H9 (cell line): ENCODE data around the gene KCTD21. TPM values are rescaled to one million over a fixed set of nuclear protein-coding genes. Genes with fewer than 3 reads are reported as not detected.

Source experiments
- DNase-seq: peaks from one replicate; pipeline ENCODE4 v3.0.0-alpha.2; 2017
- H2AFZ ChIP-seq: one replicate; pipeline ENCODE4 v1.6.1; 2013; ENCODE audit warnings: mild to moderate bottlenecking, low read length, control low read depth, moderate library complexity
- H2AK5ac ChIP-seq: 2 replicates; pipeline ENCODE4 v1.6.1; 2013; ENCODE audit warnings: low read length, control low read depth, mixed read lengths; ENCODE audit not compliant: insufficient read length
- H2BK120ac ChIP-seq: one replicate; pipeline ENCODE4 v1.6.1; 2013; ENCODE audit warnings: low read depth, mild to moderate bottlenecking, low read length, control low read depth, inconsistent platforms; ENCODE audit not compliant: poor library complexity, severe bottlenecking
- H2BK12ac ChIP-seq: 2 replicates; pipeline ENCODE4 v1.6.1; 2013; ENCODE audit warnings: low read length, control low read depth, mixed read lengths, low read depth; ENCODE audit not compliant: insufficient read length
- H2BK15ac ChIP-seq: 2 replicates; pipeline ENCODE4 v1.6.1; 2013; ENCODE audit warnings: low read depth, low read length, control low read depth
- H2BK20ac ChIP-seq: one replicate; pipeline ENCODE4 v1.6.1; 2013; ENCODE audit warnings: low read depth, mild to moderate bottlenecking, low read length, control low read depth, inconsistent platforms; ENCODE audit not compliant: poor library complexity, severe bottlenecking
- H2BK5ac ChIP-seq: 2 replicates; pipeline ENCODE4 v1.6.1; 2013; ENCODE audit warnings: low read length, control low read depth, mixed read lengths; ENCODE audit not compliant: insufficient read length
- H3K14ac ChIP-seq: 2 replicates; pipeline ENCODE4 v1.6.1; 2013; ENCODE audit warnings: low read length, control low read depth; ENCODE audit not compliant: insufficient read depth
- H3K18ac ChIP-seq: 2 replicates; pipeline ENCODE4 v1.6.1; 2013; ENCODE audit warnings: low read depth, mild to moderate bottlenecking, mixed read lengths, low read length, control low read depth; ENCODE audit not compliant: insufficient read length
- H3K23ac ChIP-seq: 2 replicates; pipeline ENCODE4 v1.6.1; 2013; ENCODE audit warnings: low read length, control low read depth, mixed read lengths, low read depth; ENCODE audit not compliant: insufficient read length
- H3K23me2 ChIP-seq: 2 replicates; pipeline ENCODE4 v1.6.1; 2013; ENCODE audit warnings: low read depth, mild to moderate bottlenecking, mixed read lengths, low read length, control low read depth; ENCODE audit not compliant: insufficient read length, poor library complexity, severe bottlenecking
- H3K27ac ChIP-seq: 2 replicates; pipeline ENCODE4 v1.5.1; 2013; ENCODE audit warnings: low read length, control low read depth, mixed read lengths, low read depth; ENCODE audit not compliant: insufficient read length
- H3K27me3 ChIP-seq: 2 replicates; pipeline ENCODE4 v1.6.1; 2013; ENCODE audit warnings: low read length, control low read depth, inconsistent platforms; ENCODE audit not compliant: insufficient read depth
- H3K4ac ChIP-seq: 2 replicates; pipeline ENCODE4 v1.6.1; 2013; ENCODE audit warnings: low read depth, mild to moderate bottlenecking, control low read depth, inconsistent platforms, low read length, moderate library complexity
- H3K4me1 ChIP-seq: 2 replicates; pipeline ENCODE4 v1.6.1; 2013; ENCODE audit warnings: low read length, control low read depth, inconsistent platforms; ENCODE audit not compliant: insufficient read depth
- H3K4me2 ChIP-seq: 2 replicates; pipeline ENCODE4 v1.6.1; 2013; ENCODE audit warnings: low read length, control low read depth, mixed read lengths; ENCODE audit not compliant: insufficient read length, insufficient read depth
- H3K56ac ChIP-seq: 2 replicates; pipeline ENCODE4 v1.6.1; 2013; ENCODE audit warnings: low read depth, mild to moderate bottlenecking, mixed read lengths, low read length, control low read depth; ENCODE audit not compliant: insufficient read length
- H3K79me1 ChIP-seq: 2 replicates; pipeline ENCODE4 v1.6.1; 2013; ENCODE audit warnings: low read depth, mild to moderate bottlenecking, moderate library complexity, low read length, control low read depth, inconsistent platforms; ENCODE audit not compliant: insufficient read depth, poor library complexity, severe bottlenecking
- H3K79me2 ChIP-seq: 2 replicates; pipeline ENCODE4 v1.6.1; 2013; ENCODE audit warnings: low read length, control low read depth, inconsistent platforms; ENCODE audit not compliant: insufficient read depth
- H3K9ac ChIP-seq: 2 replicates; pipeline ENCODE4 v1.6.1; 2013; ENCODE audit warnings: low read length, control low read depth, mixed read lengths; ENCODE audit not compliant: insufficient read length; ENCODE audit errors: extremely low read depth
- H3K9me3 ChIP-seq: one replicate; pipeline ENCODE4 v1.6.1; 2013; ENCODE audit warnings: low read depth, low read length, inconsistent platforms; ENCODE audit not compliant: control insufficient read depth
- H3T11ph ChIP-seq: one replicate; pipeline ENCODE4 v1.6.1; 2013; ENCODE audit warnings: mild to moderate bottlenecking, low read length, control low read depth, inconsistent platforms
- H4K20me1 ChIP-seq: one replicate; pipeline ENCODE4 v1.6.1; 2013; ENCODE audit not compliant: control insufficient read depth, insufficient read length, insufficient read depth
- H4K5ac ChIP-seq: 2 replicates; pipeline ENCODE4 v1.6.1; 2013; ENCODE audit warnings: low read depth, mild to moderate bottlenecking, mixed read lengths, low read length, control low read depth; ENCODE audit not compliant: insufficient read length
- H4K8ac ChIP-seq: replicated peaks from 2 replicates; pipeline ENCODE4 v1.6.1; 2013; ENCODE audit warnings: low read length, control low read depth, mixed read lengths, low read depth; ENCODE audit not compliant: insufficient read length
- H4K91ac ChIP-seq: 2 replicates; pipeline ENCODE4 v1.6.1; 2013; ENCODE audit warnings: low read depth, mild to moderate bottlenecking, moderate library complexity, mixed read lengths, low read length, control low read depth; ENCODE audit not compliant: insufficient read length
- H3K27ac Mint-ChIP-seq, 3 experiments: 2 replicates in 2 of 3; 3 replicates in 1 of 3; pipeline ENCODE4 v1.8.0; 2020 to 2021; ENCODE audit warnings: mixed read lengths in 3 of 3, mild to moderate bottlenecking in 1 of 3, moderate library complexity in 1 of 3
- H3K27me3 Mint-ChIP-seq: 2 replicates; pipeline ENCODE4 v1.8.0; 2021; ENCODE audit warnings: low read depth, mild to moderate bottlenecking, moderate library complexity, mixed read lengths
- H3K36me3 Mint-ChIP-seq, 3 experiments: 2 replicates in 2 of 3; 3 replicates in 1 of 3; pipeline ENCODE4 v1.8.0; 2020 to 2021; ENCODE audit warnings: low read depth in 3 of 3, mixed read lengths in 3 of 3; ENCODE audit not compliant: insufficient read depth in 1 of 3
- H3K4me1 Mint-ChIP-seq, 2 experiments: 2 replicates each; pipeline ENCODE4 v1.8.0; 2020; ENCODE audit warnings: mixed read lengths in 2 of 2
- H3K4me3 Mint-ChIP-seq, 2 experiments: 2 replicates in 1 of 2; 3 replicates in 1 of 2; pipeline ENCODE4 v1.8.0; 2020 to 2021; ENCODE audit warnings: mild to moderate bottlenecking in 2 of 2, mixed read lengths in 2 of 2, moderate library complexity in 1 of 2
- H3K9me3 Mint-ChIP-seq, 2 experiments: 2 replicates in 1 of 2; 3 replicates in 1 of 2; pipeline ENCODE4 v1.8.0; 2020; ENCODE audit warnings: mild to moderate bottlenecking in 2 of 2, mixed read lengths in 2 of 2, moderate library complexity in 1 of 2
- CTCF ChIP-seq: fragments of 200-600 bp; sonication (generic); conservative IDR thresholded peaks from 3 replicates; pipeline ENCODE4 v1.8.0; 2021; ENCODE audit warnings: antibody characterized with exemption, mild to moderate bottlenecking
- WGBS: extraction: QIAGEN DNeasy Blood & Tissue Kit; methylation state at CpG from one replicate; pipeline ENCODE4 v1.1.7; 2013; ENCODE audit warnings: missing lambda C conversion rate, low lambda C conversion rate, mixed read lengths; ENCODE audit not compliant: insufficient read length; ENCODE audit errors: extremely low coverage; 5-methylcytosine and 5-hydroxymethylcytosine counted together
- total RNA-seq: library from RNA; stranded (reverse); gene quantifications from 2 replicates; pipeline ENCODE4 v1.2.1, GENCODE V29; 2021

KCTD21 gene
- total RNA-seq, 1 experiment from 2014 or later, result 4.0 TPM

- no peak overlapping the region for H3K9ac ChIP-seq
- no peak for DNase-seq
- H3K56ac ChIP-seq, result no peak overlapping the region
- H3K23ac ChIP-seq, result no peak overlapping the region
- Mint-ChIP-seq H3K4me3 (no peak overlapping the region), H3K27me3 (peaks cover 4% of the 10 kb centered on the region), H3K36me3 (no peaks in the 10 kb centered on the region), H3K9me3 (no peaks in the 10 kb centered on the region; a peak in 1 of 5 replicates), H3K27ac (peak overlapping the region in 1 of 3 experiments; percentile 80; a peak in 1 of 7 replicates), H3K4me1 (no peaks in the 10 kb centered on the region)
- no peaks in the 10 kb centered on the region for H3K9me3 ChIP-seq
- no peaks in the 10 kb centered on the region for H3K27me3 ChIP-seq
- no peaks in the 10 kb centered on the region for H3K23me2 ChIP-seq
- no peak overlapping the region for H2BK20ac ChIP-seq
- no peak overlapping the region for H4K8ac ChIP-seq
- WGBS, result no CpG with 5 or more reads among the region's 6 CpGs
- H3K4me2 ChIP-seq, result no peak overlapping the region
- H3K79me2 ChIP-seq, result no peaks in the 10 kb centered on the region
- no peak for TF ChIP-seq CTCF
- no peak overlapping the region for H3K27ac ChIP-seq
- H3K14ac ChIP-seq, result no peak overlapping the region
- H2AK5ac ChIP-seq, result no peak overlapping the region
- no peak overlapping the region for H3K18ac ChIP-seq
- no peaks in the 10 kb centered on the region for H3K4me1 ChIP-seq
- no peak overlapping the region for H2BK120ac ChIP-seq
- no peak overlapping the region for H4K5ac ChIP-seq
- no peaks in the 10 kb centered on the region for H3K79me1 ChIP-seq
- no peak overlapping the region for H4K91ac ChIP-seq
- H2BK12ac ChIP-seq, result no peak overlapping the region
- no peak overlapping the region for H3K4ac ChIP-seq
- H2BK5ac ChIP-seq, result no peak overlapping the region
- H4K20me1 ChIP-seq, result no peaks in the 10 kb centered on the region
- no peak overlapping the region for H2BK15ac ChIP-seq
- H2AFZ ChIP-seq, result no peak overlapping the region
- H3T11ph ChIP-seq, result no peak overlapping the region
These were observed 29.3 kb downstream of the KCTD21 start for GRCh38 chr11:78158987-78159652.
